Neutrophil (primary cell): ENCODE results near the gene RNF227.

Source experiments
- H3K27ac ChIP-seq: fragments of 200-600 bp; sonication (generic); 2 replicates; pipeline ENCODE4 v1.5.1; 2016; ENCODE audit warnings: mild to moderate bottlenecking, moderate library complexity
- H3K27me3 ChIP-seq: fragments of 200-600 bp; sonication (generic); 2 replicates; pipeline ENCODE4 v1.6.0; 2016; ENCODE audit warnings: mild to moderate bottlenecking
- H3K36me3 ChIP-seq: fragments of 200-600 bp; sonication (generic); 2 replicates; pipeline ENCODE4 v1.5.1; 2017
- H3K4me1 ChIP-seq, 2 experiments: fragments of 200-600 bp in 1 of 2; sonication (generic) in 1 of 2; 1 replicate in 1 of 2; 2 replicates in 1 of 2; pipeline versions ENCODE4 v1.5.1 to v1.6.1; 2013 to 2016; ENCODE audit warnings: low read depth in 1 of 2, low read length in 1 of 2, mild to moderate bottlenecking in 1 of 2, moderate library complexity in 1 of 2; ENCODE audit not compliant: control insufficient read depth in 1 of 2, insufficient read depth in 1 of 2
- H3K4me3 ChIP-seq, 2 experiments: fragments of 200-600 bp in 1 of 2; sonication (generic) in 1 of 2; 1 replicate in 1 of 2; 2 replicates in 1 of 2; pipeline ENCODE4 v1.5.1; 2013 to 2016; ENCODE audit warnings: low read depth in 1 of 2, low read length in 1 of 2, mild to moderate bottlenecking in 1 of 2, moderate library complexity in 1 of 2
- H3K9me3 ChIP-seq: fragments of 200-600 bp; sonication (generic); 2 replicates; pipeline ENCODE4 v1.5.1; 2016
- CTCF ChIP-seq: fragments of 200-600 bp; sonication (generic); IDR thresholded peaks from 2 replicates; pipeline ENCODE4 v1.5.1; 2016; ENCODE audit warnings: antibody characterized with exemption

RNF227 gene

GRCh38 chr17:7886227-7887037 lies 29.7 kb downstream of the RNF227 start:
- TF ChIP-seq CTCF: no peak
- no peaks in the 10 kb centered on the region for H3K27me3 ChIP-seq
- H3K27ac ChIP-seq: peak overlapping the region; percentile 86
- no peaks in the 10 kb centered on the region for H3K9me3 ChIP-seq
- peaks cover 12% of the 10 kb centered on the region for H3K36me3 ChIP-seq
- peak overlapping the region; percentile 73 to 97 for H3K4me3 ChIP-seq
- peaks cover 66 to 83% of the 10 kb centered on the region in 2 experiments for H3K4me1 ChIP-seq

- Histone ChIP-seq H3K9me3 (no peaks in the 10 kb centered on the region), H3K4me3 (peak overlapping the region; percentile 73 to 97), H3K4me1 (peaks cover 68 to 83% of the 10 kb centered on the region in 2 experiments), H3K36me3 (peaks cover 3% of the 10 kb centered on the region), H3K27me3 (no peaks in the 10 kb centered on the region), H3K27ac (peak overlapping the region; percentile 86)
- TF ChIP-seq CTCF: no peak
Observed at GRCh38 chr17:7885367-7886226, 30.5 kb downstream of the RNF227 start.

GRCh38 chr17:7884581-7885366 lies 31.3 kb downstream of the RNF227 start:
- peak overlapping the region; percentile 73 to 97 for H3K4me3 ChIP-seq
- peak overlapping the region; percentile 86 for H3K27ac ChIP-seq
- no peak for TF ChIP-seq CTCF
- H3K9me3 ChIP-seq: no peaks in the 10 kb centered on the region
- no peaks in the 10 kb centered on the region for H3K36me3 ChIP-seq
- no peaks in the 10 kb centered on the region for H3K27me3 ChIP-seq
- peaks cover 68 to 79% of the 10 kb centered on the region in 2 experiments for H3K4me1 ChIP-seq

- Histone ChIP-seq H3K4me3 (peak overlapping the region; percentile 12 to 50), H3K9me3 (no peaks in the 10 kb centered on the region), H3K27me3 (no peaks in the 10 kb centered on the region), H3K36me3 (no peaks in the 10 kb centered on the region), H3K27ac (peak overlapping the region; percentile 16), H3K4me1 (peaks cover 61 to 73% of the 10 kb centered on the region in 2 experiments)
- no peak for TF ChIP-seq CTCF
Observed at GRCh38 chr17:7883781-7884386, 32.2 kb downstream of the RNF227 start.

- no peaks in the 10 kb centered on the region for H3K9me3 ChIP-seq
- H3K4me3 ChIP-seq: no peak overlapping the region
- no peaks in the 10 kb centered on the region for H3K36me3 ChIP-seq
- no peak for TF ChIP-seq CTCF
- peak overlapping the region; percentile 73 for H3K27ac ChIP-seq
- no peaks in the 10 kb centered on the region for H3K27me3 ChIP-seq
- peaks cover 50 to 60% of the 10 kb centered on the region in 2 experiments for H3K4me1 ChIP-seq
Observed at GRCh38 chr17:7882629-7883028, 33.5 kb downstream of the RNF227 start.
